Kidney (tissue), 14 donors: ENCODE data around the gene PRM1. TPM values are rescaled to one million over a fixed set of nuclear protein-coding genes. Genes with fewer than 3 reads are reported as not detected.

Experiments
- DNase-seq, 5 donors: peaks; one replicate each; pipeline ENCODE4 v3.0.0-alpha.2; 2013 to 2020
- FAIRE-seq: peaks from 2 replicates; lab custom pipeline; 2012; peaks lifted over from hg19 to GRCh38; lab: Jason Lieb, UNC
- H3K27ac ChIP-seq, 2 donors: one replicate each; pipeline ENCODE4 v1.7.0; 2013; ENCODE audit warnings: low read depth in 2 of 2, low read length in 2 of 2, inconsistent platforms in 1 of 2
- H3K27me3 ChIP-seq: one replicate; pipeline ENCODE4 v1.7.1; 2013; ENCODE audit warnings: low read length, inconsistent platforms; ENCODE audit not compliant: control insufficient read depth, insufficient read depth
- H3K36me3 ChIP-seq, 3 donors: one replicate each; pipeline versions ENCODE4 v1.7.0 to v1.7.1; 2013; ENCODE audit warnings: low read length in 3 of 3, control low read depth in 1 of 3, inconsistent platforms in 1 of 3; ENCODE audit not compliant: insufficient read depth in 3 of 3, control insufficient read depth in 2 of 3
- H3K4me1 ChIP-seq, 3 donors: one replicate each; pipeline versions ENCODE4 v1.7.0 to v1.7.1; 2013; ENCODE audit warnings: low read length in 3 of 3, inconsistent platforms in 1 of 3, low read depth in 1 of 3; ENCODE audit not compliant: control insufficient read depth in 2 of 3, insufficient read depth in 2 of 3
- H3K4me3 ChIP-seq, 3 donors: one replicate each; pipeline versions ENCODE4 v1.7.0 to v1.8.1; 2013; ENCODE audit warnings: low read length in 3 of 3, control low read depth in 1 of 3, inconsistent platforms in 1 of 3
- H3K9ac ChIP-seq, 3 donors: one replicate each; pipeline versions ENCODE4 v1.7.0 to v1.7.1; 2013; ENCODE audit warnings: low read length in 3 of 3, control low read depth in 1 of 3, inconsistent platforms in 1 of 3
- H3K9me3 ChIP-seq, 3 donors: one replicate each; pipeline versions ENCODE4 v1.7.0 to v1.7.1; 2013; ENCODE audit warnings: low read length in 3 of 3, control low read depth in 1 of 3, inconsistent platforms in 1 of 3; ENCODE audit not compliant: control insufficient read depth in 2 of 3, insufficient read depth in 1 of 3
- CTCF ChIP-seq: IDR thresholded peaks from 3 replicates; pipeline ENCODE4 v1.5.1; 2012; ENCODE audit warnings: mild to moderate bottlenecking, moderate library complexity, borderline replicate concordance; ENCODE audit not compliant: insufficient read depth; ENCODE audit errors: extremely low read depth
- intact Hi-C: fragments of 100-400 bp; cut with DNase I; formaldehyde crosslinking; loops from one replicate; pipeline ENCODE4 v1.11.1; 2022
- polyA plus RNA-seq: library from polyadenylated mRNA; stranded (reverse); fragments of 350-450 nt; fragmentation: Illumina TruSeq; extraction: RNeasy Lipid Tissue Mini Kit (QIAGEN cat#74804); gene quantifications from one replicate; pipeline ENCODE4 v1.2.3, GENCODE V29; 2014; ENCODE audit warnings: low read depth, low replicate concordance; ENCODE audit not compliant: insufficient read depth
- total RNA-seq: library from RNA; stranded (reverse); fragmentation: NEBNext Ultra II Directional; extraction: Animal tissue kit (Norgen Biotek cat#: 25700); gene quantifications from one replicate; pipeline ENCODE4 v1.2.1, GENCODE V29; 2021
- donor health status: control.
- donor health status: control.
- donor health status: control.
- donor health status: control.
- donor health status: control.
- donor health status: DM: yes; HTN: yes; CAD: no.
- donor health status: Normal renal cell carcinoma (clear cell type).

The PRM1 gene
- total and polyA plus RNA-seq, 2 donors from 2014 or later = not detected

DNA sequence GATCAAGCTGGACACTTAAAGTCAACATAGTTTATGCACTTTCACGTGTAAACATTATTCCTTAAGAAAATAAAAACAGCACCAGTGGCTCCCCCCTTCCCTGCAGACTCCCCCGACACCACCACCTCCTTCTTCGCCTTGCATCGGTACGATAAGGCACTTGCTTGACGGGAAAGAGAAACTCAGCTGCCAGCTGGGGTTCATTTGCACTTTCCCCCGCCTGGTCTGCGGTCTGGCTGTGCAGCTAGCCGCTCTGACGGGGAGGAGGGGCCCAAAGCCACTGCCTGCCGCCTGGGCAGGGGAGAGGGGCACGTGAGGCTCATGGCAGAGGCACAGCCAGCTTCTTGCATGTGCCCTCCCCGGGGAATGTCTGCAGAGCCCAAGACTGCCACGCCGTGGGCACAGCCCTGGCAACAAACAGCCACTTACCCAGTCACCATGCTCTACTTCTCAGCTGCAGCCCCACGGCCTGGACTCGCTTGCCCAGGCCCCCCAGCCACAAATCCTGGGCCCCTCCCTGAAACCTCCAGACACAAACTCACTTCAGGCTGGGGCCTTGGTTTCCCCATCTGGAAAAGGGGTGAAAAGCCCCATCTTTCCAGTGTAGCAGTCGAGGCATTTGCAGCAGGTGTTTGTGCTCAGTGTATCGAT, 16.5 kb upstream of the PRM1 start:
- peak; percentile 74 to 94 (median 83) for DNase-seq
- TF ChIP-seq CTCF = no peak

GRCh38 chr16:11296706-11297491, 15.8 kb upstream of the PRM1 start:
- peak in 4 of 5 donors; percentile 23 to 74 (median 60) for DNase-seq
- Histone ChIP-seq H3K4me1 (peaks cover 0 to 17% (median 3%) of the 10 kb centered on the region in 3 donors), H3K9me3 (no peaks in the 10 kb centered on the region), H3K4me3 (peak overlapping the region in 2 of 3 donors; percentile 16 to 23), H3K36me3 (no peaks in the 10 kb centered on the region), H3K27ac (peak overlapping the region; percentile 36 to 81), H3K9ac (peak overlapping the region in 1 of 3 donors; percentile 10), H3K27me3 (no peaks in the 10 kb centered on the region)
- intact Hi-C loops = no loop called here
- TF ChIP-seq CTCF = no peak
- no peak for FAIRE-seq

More for the DNA sequence above, 16.5 kb upstream of the PRM1 start:
- no peaks in the 10 kb centered on the region for H3K9me3 ChIP-seq
- H3K9ac ChIP-seq = peak overlapping the region in 1 of 3 donors; percentile 10
- H3K4me3 ChIP-seq = peak overlapping the region in 2 of 3 donors; percentile 16 to 23
- H3K36me3 ChIP-seq = no peaks in the 10 kb centered on the region
- intact Hi-C loops = no loop called here
- FAIRE-seq = no peak
- peaks cover 0 to 17% (median 3%) of the 10 kb centered on the region in 3 donors for H3K4me1 ChIP-seq
- no peaks in the 10 kb centered on the region for H3K27me3 ChIP-seq
- peak overlapping the region; percentile 36 to 81 for H3K27ac ChIP-seq

DNA sequence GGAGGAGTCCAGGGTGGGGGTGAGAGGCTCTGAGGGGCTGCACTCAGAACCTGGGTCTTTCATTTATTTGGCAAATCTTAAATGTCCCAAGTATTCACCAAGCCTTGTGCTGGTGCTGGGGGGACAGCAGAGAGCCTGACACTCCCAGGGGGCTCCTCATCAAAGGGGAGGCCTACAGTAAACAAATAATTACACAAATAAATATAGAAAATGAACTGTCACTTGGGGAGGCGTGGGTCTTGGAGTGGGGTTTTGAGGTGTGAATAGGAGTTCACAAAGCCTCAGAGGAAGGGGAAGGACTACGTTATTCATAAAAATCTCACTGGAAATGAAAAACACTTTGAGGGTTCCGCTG, 15.2 kb upstream of the PRM1 start:
- no peak for TF ChIP-seq CTCF
- no peak overlapping the region for H3K9ac ChIP-seq
- no peaks in the 10 kb centered on the region for H3K9me3 ChIP-seq
- H3K4me3 ChIP-seq = no peak overlapping the region
- peak overlapping the region; percentile 65 to 81 for H3K27ac ChIP-seq
- intact Hi-C loops = no loop called here
- FAIRE-seq = no peak
- H3K36me3 ChIP-seq = no peaks in the 10 kb centered on the region
- H3K4me1 ChIP-seq = peaks cover 0 to 17% (median 8%) of the 10 kb centered on the region in 3 donors
- DNase-seq = no peak
- H3K27me3 ChIP-seq = no peaks in the 10 kb centered on the region
